GM23338 (cell line): ENCODE results near the gene GCNT3.

Experiments used
- CREB1 ChIP-seq: fragments of 250-450 bp; sonication (Bioruptor Pico); IDR thresholded peaks from 2 replicates; pipeline ENCODE4 v1.5.0; 2020; ENCODE audit warnings: low read depth, mild to moderate bottlenecking, moderate library complexity
- CTCF ChIP-seq, 2 experiments: fragments of 200-600 bp in 1 of 2; sonication (generic) in 1 of 2; conservative IDR thresholded peaks; 2 replicates each; pipeline versions ENCODE4 v1.5.1 to v1.6.1; 2016 to 2017; ENCODE audit warnings: antibody characterized with exemption in 2 of 2, low read depth in 2 of 2, mild to moderate bottlenecking in 2 of 2, moderate library complexity in 1 of 2
- ETS1 ChIP-seq: IDR thresholded peaks from 2 replicates; pipeline ENCODE4 v1.6.1; 2016; ENCODE audit warnings: antibody characterized with exemption
- EZH2 ChIP-seq: fragments of 200-600 bp; sonication (generic); IDR thresholded peaks from one replicate; pipeline ENCODE4 v1.8.0; 2017; ENCODE audit warnings: antibody characterized with exemption, mild to moderate bottlenecking, low read depth; ENCODE audit not compliant: unreplicated experiment
- EZH2phosphoT487 ChIP-seq: fragments of 200-600 bp; sonication (generic); IDR thresholded peaks from one replicate; pipeline ENCODE4 v1.8.1; 2018; ENCODE audit warnings: antibody characterized with exemption; ENCODE audit not compliant: unreplicated experiment
- JUNB ChIP-seq: IDR thresholded peaks from one replicate; pipeline ENCODE4 v1.6.1; 2016; ENCODE audit warnings: antibody characterized with exemption; ENCODE audit not compliant: unreplicated experiment
- NANOG ChIP-seq: IDR thresholded peaks from 2 replicates; pipeline ENCODE4 v1.6.1; 2016; ENCODE audit warnings: antibody characterized with exemption, borderline replicate concordance
- POLR2AphosphoS5 ChIP-seq: IDR thresholded peaks from 2 replicates; pipeline ENCODE4 v1.6.1; 2016; ENCODE audit warnings: antibody characterized with exemption, low read depth
- REST ChIP-seq: IDR thresholded peaks from one replicate; pipeline ENCODE4 v1.6.1; 2018; ENCODE audit warnings: antibody characterized with exemption; ENCODE audit not compliant: unreplicated experiment
- STAT1 ChIP-seq: IDR thresholded peaks from one replicate; pipeline ENCODE4 v1.6.1; 2016; ENCODE audit warnings: antibody characterized with exemption; ENCODE audit not compliant: unreplicated experiment
- ZNF114 ChIP-seq: fragments of 250-450 bp; sonication (Bioruptor Pico); IDR thresholded peaks from 2 replicates; pipeline ENCODE4 v1.5.0; 2020; ENCODE audit warnings: mild to moderate bottlenecking, moderate library complexity
- ZNF331 ChIP-seq: fragments of 250-450 bp; sonication (Bioruptor Pico); IDR thresholded peaks from 2 replicates; pipeline ENCODE4 v1.5.0; 2020; ENCODE audit warnings: low read depth, mild to moderate bottlenecking, moderate library complexity

- no peak for TF ChIP-seq STAT1
- no peak for TF ChIP-seq POLR2AphosphoS5
- no peak for TF ChIP-seq CTCF (conservative IDR thresholded peaks at IDR 0.05; ENCODE audit: low read depth in 2 of 2)
- no peak for TF ChIP-seq EZH2
- no peak for TF ChIP-seq REST
- no peak for TF ChIP-seq EZH2phosphoT487
- no peak for TF ChIP-seq JUNB
- no peak for TF ChIP-seq ETS1
- TF ChIP-seq CREB1 (CRISPR knock-in tag), result no peak
- TF ChIP-seq ZNF331 (CRISPR knock-in tag), result no peak
- no peak for TF ChIP-seq NANOG
- TF ChIP-seq ZNF114, result no peak
These were observed 17.1 kb upstream of the GCNT3 start for GRCh38 chr15:59594493-59594942.
